Liver (tissue), 9 donors: ENCODE measurements around the gene STX16. TPM values are rescaled to one million over a fixed set of nuclear protein-coding genes. Genes with fewer than 3 reads are reported as not detected.

Experiments
- DNase-seq: peaks from one replicate; pipeline ENCODE4 v3.0.0-alpha.2; 2017; ENCODE audit warnings: low spot score
- H3K27ac ChIP-seq, 2 donors: one replicate each; pipeline ENCODE4 v1.7.0; 2013; ENCODE audit warnings: inconsistent platforms in 2 of 2, low read length in 2 of 2, control low read depth in 1 of 2, low read depth in 1 of 2, mild to moderate bottlenecking in 1 of 2
- H3K27me3 ChIP-seq, 4 donors: one replicate each; pipeline versions ENCODE4 v1.6.1 to v1.7.0; 2013; ENCODE audit warnings: low read length in 3 of 4, inconsistent platforms in 1 of 4, mild to moderate bottlenecking in 1 of 4, moderate library complexity in 1 of 4; ENCODE audit not compliant: control insufficient read depth in 4 of 4, insufficient read depth in 4 of 4
- H3K36me3 ChIP-seq, 4 donors: one replicate each; pipeline versions ENCODE4 v1.6.1 to v1.7.0; 2013; ENCODE audit warnings: low read length in 3 of 4, mild to moderate bottlenecking in 3 of 4, low read depth in 1 of 4, moderate library complexity in 1 of 4; ENCODE audit not compliant: control insufficient read depth in 4 of 4, insufficient read depth in 3 of 4
- H3K4me1 ChIP-seq, 4 donors: one replicate each; pipeline versions ENCODE4 v1.6.1 to v1.7.0; 2013; ENCODE audit warnings: low read length in 3 of 4, mild to moderate bottlenecking in 3 of 4, moderate library complexity in 1 of 4; ENCODE audit not compliant: control insufficient read depth in 4 of 4, insufficient read depth in 4 of 4
- H3K4me3 ChIP-seq, 3 donors: one replicate each; pipeline versions ENCODE4 v1.6.1 to v1.7.0; 2013; ENCODE audit warnings: low read length in 3 of 3, control low read depth in 1 of 3, low read depth in 1 of 3, mild to moderate bottlenecking in 1 of 3
- H3K9ac ChIP-seq, 2 donors: one replicate each; pipeline ENCODE4 v1.7.0; 2013; ENCODE audit warnings: low read length in 2 of 2, mild to moderate bottlenecking in 2 of 2, moderate library complexity in 2 of 2, control low read depth in 1 of 2, low read depth in 1 of 2
- H3K9me3 ChIP-seq, 4 donors: one replicate each; pipeline versions ENCODE4 v1.6.1 to v1.7.0; 2013; ENCODE audit warnings: low read length in 3 of 4; ENCODE audit not compliant: control insufficient read depth in 4 of 4
- EGR1 ChIP-seq, 2 donors: IDR thresholded peaks; 2 replicates each; pipeline ENCODE4 v1.6.1; 2016 to 2018; ENCODE audit warnings: antibody characterized with exemption in 2 of 2, low read depth in 2 of 2
- FOXA1 ChIP-seq: IDR thresholded peaks from 2 replicates; pipeline ENCODE4 v1.6.1; 2016; ENCODE audit warnings: antibody characterized with exemption
- FOXA2 ChIP-seq: IDR thresholded peaks from 2 replicates; pipeline ENCODE4 v1.6.1; 2016; ENCODE audit warnings: antibody characterized with exemption
- GABPA ChIP-seq, 2 donors: IDR thresholded peaks in 1 of 2; conservative IDR thresholded peaks in 1 of 2; 2 replicates each; pipeline ENCODE4 v1.6.1; 2016; ENCODE audit warnings: antibody characterized with exemption in 2 of 2, mild to moderate bottlenecking in 1 of 2, moderate library complexity in 1 of 2
- HNF4A ChIP-seq, 2 donors: conservative IDR thresholded peaks; 2 replicates each; pipeline ENCODE4 v1.6.1; 2016; ENCODE audit warnings: antibody characterized with exemption in 2 of 2, mild to moderate bottlenecking in 2 of 2
- HNF4G ChIP-seq: IDR thresholded peaks from 2 replicates; pipeline ENCODE4 v1.6.1; 2016; ENCODE audit warnings: antibody characterized with exemption
- RXRA ChIP-seq, 2 donors: IDR thresholded peaks; 2 replicates each; pipeline ENCODE4 v1.6.1; 2017 to 2018; ENCODE audit warnings: antibody characterized with exemption in 2 of 2, mild to moderate bottlenecking in 1 of 2
- SP1 ChIP-seq: IDR thresholded peaks from 2 replicates; pipeline ENCODE4 v1.6.1; 2018; ENCODE audit warnings: antibody characterized with exemption, mild to moderate bottlenecking
- TAF1 ChIP-seq: conservative IDR thresholded peaks from 2 replicates; pipeline ENCODE4 v1.6.1; 2016; ENCODE audit warnings: antibody characterized with exemption, mild to moderate bottlenecking
- YY1 ChIP-seq: IDR thresholded peaks from 2 replicates; pipeline ENCODE4 v1.6.1; 2016; ENCODE audit warnings: antibody characterized with exemption, mild to moderate bottlenecking
- WGBS: extraction: QIAGEN DNeasy Blood & Tissue Kit; methylation state at CpG from one replicate; pipeline ENCODE4 v1.1.7; 2013; 5-methylcytosine and 5-hydroxymethylcytosine counted together
- polyA plus RNA-seq, 2 donors: library from polyadenylated mRNA; stranded (reverse) in 1 of 2; unstranded in 1 of 2; fragments of 200-250 nt in 1 of 2; fragments of >200 nt in 1 of 2; fragmentation: Nextera tagmentation in 1 of 2; extraction: Ambion mirVana in 1 of 2; gene quantifications; one replicate each; pipeline versions ENCODE4 v1.2.1 to v1.2.3, GENCODE V29; 2013 to 2015
- total RNA-seq, 2 donors: library from RNA; depleted of rRNA; stranded (reverse); fragments of >200 nt; gene quantifications; one replicate each; pipeline ENCODE4 v1.2.3, GENCODE V29; 2014
- TF ChIP-seq, protein P1 (sequence below): IDR thresholded peaks from 2 replicates; pipeline ENCODE4 v1.6.1; 2016; ENCODE audit warnings: antibody characterized with exemption
- TF ChIP-seq, protein P2 (sequence below): IDR thresholded peaks from 2 replicates; pipeline ENCODE4 v1.6.1; 2016; ENCODE audit warnings: antibody characterized with exemption
- TF ChIP-seq, protein P3 (sequence below): IDR thresholded peaks from 2 replicates; pipeline ENCODE4 v1.6.1; 2016; ENCODE audit warnings: antibody characterized with exemption, mild to moderate bottlenecking
- TF ChIP-seq, protein P4 (sequence below): IDR thresholded peaks from 2 replicates; pipeline ENCODE4 v1.6.1; 2016; ENCODE audit warnings: antibody characterized with exemption
- TF ChIP-seq, protein P5 (sequence below): fragments of 150-350 bp; IDR thresholded peaks from 2 replicates; pipeline ENCODE4 v1.5.1; 2017; ENCODE audit warnings: improper control_type of control experiment, low read depth, low read length; ENCODE audit not compliant: missing input control
- donor health status: healthy.
- donor health status: healthy.
- donor health status: healthy.
- donor health status: healthy.
- donor health status: healthy.

STX16 gene
- total and polyA plus RNA-seq, 4 donors: 8.5 to 32.5 (median 16.6) TPM

- peaks cover 0 to 4% (median 0%) of the 10 kb centered on the region in 4 donors for H3K27me3 ChIP-seq
- H3K4me3 ChIP-seq: no peak overlapping the region
- no peak overlapping the region for H3K27ac ChIP-seq
- no peaks in the 10 kb centered on the region for H3K4me1 ChIP-seq
- 86% methylated on average over 24 of the region's 24 CpGs for WGBS
- no peak overlapping the region for H3K9ac ChIP-seq
- no peaks in the 10 kb centered on the region for H3K36me3 ChIP-seq
- TF ChIP-seq, protein P1, sequence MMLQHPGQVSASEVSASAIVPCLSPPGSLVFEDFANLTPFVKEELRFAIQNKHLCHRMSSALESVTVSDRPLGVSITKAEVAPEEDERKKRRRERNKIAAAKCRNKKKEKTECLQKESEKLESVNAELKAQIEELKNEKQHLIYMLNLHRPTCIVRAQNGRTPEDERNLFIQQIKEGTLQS: no peak
- TF ChIP-seq FOXA1 (no peak), YY1 (no peak), EGR1 (IDR thresholded peaks at IDR 0.05; ENCODE audit: low read depth in 2 of 2) (no peak), GABPA (IDR thresholded peaks at IDR 0.05 in 1 of 2, conservative IDR thresholded peaks at IDR 0.05 in 1 of 2) (no peak)
- TF ChIP-seq, protein P2, sequence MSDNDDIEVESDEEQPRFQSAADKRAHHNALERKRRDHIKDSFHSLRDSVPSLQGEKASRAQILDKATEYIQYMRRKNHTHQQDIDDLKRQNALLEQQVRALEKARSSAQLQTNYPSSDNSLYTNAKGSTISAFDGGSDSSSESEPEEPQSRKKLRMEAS: no peak
- TF ChIP-seq, protein P3, sequence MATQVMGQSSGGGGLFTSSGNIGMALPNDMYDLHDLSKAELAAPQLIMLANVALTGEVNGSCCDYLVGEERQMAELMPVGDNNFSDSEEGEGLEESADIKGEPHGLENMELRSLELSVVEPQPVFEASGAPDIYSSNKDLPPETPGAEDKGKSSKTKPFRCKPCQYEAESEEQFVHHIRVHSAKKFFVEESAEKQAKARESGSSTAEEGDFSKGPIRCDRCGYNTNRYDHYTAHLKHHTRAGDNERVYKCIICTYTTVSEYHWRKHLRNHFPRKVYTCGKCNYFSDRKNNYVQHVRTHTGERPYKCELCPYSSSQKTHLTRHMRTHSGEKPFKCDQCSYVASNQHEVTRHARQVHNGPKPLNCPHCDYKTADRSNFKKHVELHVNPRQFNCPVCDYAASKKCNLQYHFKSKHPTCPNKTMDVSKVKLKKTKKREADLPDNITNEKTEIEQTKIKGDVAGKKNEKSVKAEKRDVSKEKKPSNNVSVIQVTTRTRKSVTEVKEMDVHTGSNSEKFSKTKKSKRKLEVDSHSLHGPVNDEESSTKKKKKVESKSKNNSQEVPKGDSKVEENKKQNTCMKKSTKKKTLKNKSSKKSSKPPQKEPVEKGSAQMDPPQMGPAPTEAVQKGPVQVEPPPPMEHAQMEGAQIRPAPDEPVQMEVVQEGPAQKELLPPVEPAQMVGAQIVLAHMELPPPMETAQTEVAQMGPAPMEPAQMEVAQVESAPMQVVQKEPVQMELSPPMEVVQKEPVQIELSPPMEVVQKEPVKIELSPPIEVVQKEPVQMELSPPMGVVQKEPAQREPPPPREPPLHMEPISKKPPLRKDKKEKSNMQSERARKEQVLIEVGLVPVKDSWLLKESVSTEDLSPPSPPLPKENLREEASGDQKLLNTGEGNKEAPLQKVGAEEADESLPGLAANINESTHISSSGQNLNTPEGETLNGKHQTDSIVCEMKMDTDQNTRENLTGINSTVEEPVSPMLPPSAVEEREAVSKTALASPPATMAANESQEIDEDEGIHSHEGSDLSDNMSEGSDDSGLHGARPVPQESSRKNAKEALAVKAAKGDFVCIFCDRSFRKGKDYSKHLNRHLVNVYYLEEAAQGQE: no peak
- TF ChIP-seq, protein P4, sequence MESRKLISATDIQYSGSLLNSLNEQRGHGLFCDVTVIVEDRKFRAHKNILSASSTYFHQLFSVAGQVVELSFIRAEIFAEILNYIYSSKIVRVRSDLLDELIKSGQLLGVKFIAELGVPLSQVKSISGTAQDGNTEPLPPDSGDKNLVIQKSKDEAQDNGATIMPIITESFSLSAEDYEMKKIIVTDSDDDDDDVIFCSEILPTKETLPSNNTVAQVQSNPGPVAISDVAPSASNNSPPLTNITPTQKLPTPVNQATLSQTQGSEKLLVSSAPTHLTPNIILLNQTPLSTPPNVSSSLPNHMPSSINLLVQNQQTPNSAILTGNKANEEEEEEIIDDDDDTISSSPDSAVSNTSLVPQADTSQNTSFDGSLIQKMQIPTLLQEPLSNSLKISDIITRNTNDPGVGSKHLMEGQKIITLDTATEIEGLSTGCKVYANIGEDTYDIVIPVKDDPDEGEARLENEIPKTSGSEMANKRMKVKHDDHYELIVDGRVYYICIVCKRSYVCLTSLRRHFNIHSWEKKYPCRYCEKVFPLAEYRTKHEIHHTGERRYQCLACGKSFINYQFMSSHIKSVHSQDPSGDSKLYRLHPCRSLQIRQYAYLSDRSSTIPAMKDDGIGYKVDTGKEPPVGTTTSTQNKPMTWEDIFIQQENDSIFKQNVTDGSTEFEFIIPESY: no peak
- no peaks in the 10 kb centered on the region for H3K9me3 ChIP-seq
- no peak for DNase-seq
These were observed 13.4 kb upstream of the STX16 start for GRCh38 chr20:58637466-58638213.

GRCh38 chr20:58638467-58639181, 12.5 kb upstream of the STX16 start:
- H3K9ac ChIP-seq: no peak overlapping the region
- H3K36me3 ChIP-seq: no peaks in the 10 kb centered on the region
- H3K27me3 ChIP-seq: peaks cover 0 to 4% (median 0%) of the 10 kb centered on the region in 4 donors
- no peak for DNase-seq
- no peak overlapping the region for H3K27ac ChIP-seq
- H3K4me3 ChIP-seq: no peak overlapping the region
- no peaks in the 10 kb centered on the region for H3K9me3 ChIP-seq
- no peaks in the 10 kb centered on the region for H3K4me1 ChIP-seq
- WGBS: 84% methylated on average over 7 of the region's 7 CpGs
- TF ChIP-seq TAF1 (no peak), HNF4G (no peak), HNF4A (conservative IDR thresholded peaks at IDR 0.05) (no peak), RXRA (IDR thresholded peaks at IDR 0.05) (no peak), YY1 (no peak), GABPA (IDR thresholded peaks at IDR 0.05 in 1 of 2, conservative IDR thresholded peaks at IDR 0.05 in 1 of 2) (no peak), FOXA2 (no peak), SP1 (no peak)
- TF ChIP-seq, protein P4: no peak
- TF ChIP-seq, protein P1: no peak
- TF ChIP-seq, protein P5, sequence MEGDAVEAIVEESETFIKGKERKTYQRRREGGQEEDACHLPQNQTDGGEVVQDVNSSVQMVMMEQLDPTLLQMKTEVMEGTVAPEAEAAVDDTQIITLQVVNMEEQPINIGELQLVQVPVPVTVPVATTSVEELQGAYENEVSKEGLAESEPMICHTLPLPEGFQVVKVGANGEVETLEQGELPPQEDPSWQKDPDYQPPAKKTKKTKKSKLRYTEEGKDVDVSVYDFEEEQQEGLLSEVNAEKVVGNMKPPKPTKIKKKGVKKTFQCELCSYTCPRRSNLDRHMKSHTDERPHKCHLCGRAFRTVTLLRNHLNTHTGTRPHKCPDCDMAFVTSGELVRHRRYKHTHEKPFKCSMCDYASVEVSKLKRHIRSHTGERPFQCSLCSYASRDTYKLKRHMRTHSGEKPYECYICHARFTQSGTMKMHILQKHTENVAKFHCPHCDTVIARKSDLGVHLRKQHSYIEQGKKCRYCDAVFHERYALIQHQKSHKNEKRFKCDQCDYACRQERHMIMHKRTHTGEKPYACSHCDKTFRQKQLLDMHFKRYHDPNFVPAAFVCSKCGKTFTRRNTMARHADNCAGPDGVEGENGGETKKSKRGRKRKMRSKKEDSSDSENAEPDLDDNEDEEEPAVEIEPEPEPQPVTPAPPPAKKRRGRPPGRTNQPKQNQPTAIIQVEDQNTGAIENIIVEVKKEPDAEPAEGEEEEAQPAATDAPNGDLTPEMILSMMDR: no peak
- TF ChIP-seq, protein P2: no peak
